ENCODE results near the gene SYT12.
"Not testable (repeated sequence)": the region's sequence is repeated elsewhere in the genome, so short reads cannot be mapped to it uniquely, and the experiment has no call there.

The SYT12 gene, protein sequence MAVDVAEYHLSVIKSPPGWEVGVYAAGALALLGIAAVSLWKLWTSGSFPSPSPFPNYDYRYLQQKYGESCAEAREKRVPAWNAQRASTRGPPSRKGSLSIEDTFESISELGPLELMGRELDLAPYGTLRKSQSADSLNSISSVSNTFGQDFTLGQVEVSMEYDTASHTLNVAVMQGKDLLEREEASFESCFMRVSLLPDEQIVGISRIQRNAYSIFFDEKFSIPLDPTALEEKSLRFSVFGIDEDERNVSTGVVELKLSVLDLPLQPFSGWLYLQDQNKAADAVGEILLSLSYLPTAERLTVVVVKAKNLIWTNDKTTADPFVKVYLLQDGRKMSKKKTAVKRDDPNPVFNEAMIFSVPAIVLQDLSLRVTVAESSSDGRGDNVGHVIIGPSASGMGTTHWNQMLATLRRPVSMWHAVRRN
- 0 to 0.04 reads per million in 2 donors for total RNA-seq

DNA sequence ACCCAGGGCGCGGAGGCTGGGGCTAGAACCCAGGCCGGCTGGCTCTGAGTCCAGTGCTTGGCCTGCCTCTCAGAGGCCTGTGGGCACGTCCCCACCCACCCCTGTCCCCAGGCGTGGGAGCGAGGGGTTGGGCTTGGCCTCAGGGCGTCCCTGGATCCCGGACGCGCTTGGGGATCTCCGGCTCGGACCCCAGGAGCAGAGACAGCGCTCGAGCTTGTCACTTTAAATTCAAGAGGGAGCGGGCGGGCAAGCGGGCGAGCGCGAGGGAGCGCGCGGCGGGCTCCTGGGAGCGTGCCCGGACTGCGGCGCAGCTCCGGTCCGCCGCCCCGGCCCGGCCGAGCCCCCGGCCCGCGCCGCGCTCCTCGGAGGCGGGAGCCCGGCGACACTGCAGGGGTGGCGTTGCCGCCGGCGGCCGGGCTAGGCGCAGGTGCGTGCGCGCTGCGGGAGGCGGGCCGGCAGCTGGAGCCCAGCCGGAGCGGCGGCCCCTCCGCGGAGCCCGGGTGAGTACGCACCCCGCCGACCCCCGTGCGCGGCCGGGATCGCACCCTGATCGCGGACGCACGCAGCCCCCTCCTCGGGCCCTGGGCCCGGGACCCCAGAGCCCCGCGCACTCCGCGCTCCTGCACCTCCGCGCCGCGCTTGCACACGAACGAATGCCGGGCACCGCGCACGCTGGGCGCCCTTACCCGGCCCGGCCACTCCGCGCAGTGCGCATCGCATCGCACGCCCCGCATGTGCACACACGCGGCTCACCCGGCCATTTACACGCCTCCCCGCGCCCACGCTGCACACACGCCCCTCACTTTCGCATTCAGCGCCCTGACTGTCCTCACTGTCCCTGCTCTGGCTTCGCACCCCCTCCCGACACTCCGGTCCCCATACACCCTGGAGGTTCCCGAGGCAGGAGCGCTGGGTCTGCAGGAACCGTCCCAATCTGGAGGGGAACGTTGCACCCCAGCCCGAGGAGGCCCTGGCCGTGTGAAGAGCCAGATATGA lies at the start of gene SYT12:
TSS of gene SYT12 (plus strand) at position 174 of the 996 bp plus-strand sequence. CDS start 7,011 bp downstream, outside the sequence.
- DNase-seq: no peak

DNA sequence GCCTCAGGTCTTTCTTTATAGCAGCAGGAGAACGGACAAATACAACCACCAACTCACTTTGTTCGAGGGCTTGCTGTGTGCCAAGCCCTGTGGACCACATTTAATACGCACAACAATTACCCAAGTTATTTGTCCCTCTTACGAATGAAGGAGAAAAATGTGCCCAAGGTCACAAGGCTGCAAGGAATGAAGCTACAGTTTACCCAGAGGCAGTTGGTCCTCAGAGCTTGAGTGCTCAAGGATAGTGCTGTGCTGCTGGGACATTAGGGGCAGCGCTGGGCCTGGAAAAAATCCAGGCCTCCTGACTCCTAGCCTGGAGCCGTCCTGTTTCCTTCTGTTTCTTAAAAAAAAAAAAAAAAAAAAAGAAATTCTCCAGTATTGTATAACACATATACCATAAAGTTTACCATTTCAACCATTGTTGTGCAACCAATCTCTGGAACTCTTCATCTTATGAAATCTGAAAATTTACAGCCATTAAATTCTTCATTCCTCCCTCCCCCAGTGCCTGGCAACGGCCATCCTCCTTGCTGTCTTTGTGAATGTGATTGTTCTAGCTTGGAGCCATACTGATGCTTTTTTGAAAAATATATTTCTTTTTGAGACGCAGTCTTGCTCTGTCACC lies 48.9 kb upstream of the SYT12 start:
- DNase-seq: no peak

DNA sequence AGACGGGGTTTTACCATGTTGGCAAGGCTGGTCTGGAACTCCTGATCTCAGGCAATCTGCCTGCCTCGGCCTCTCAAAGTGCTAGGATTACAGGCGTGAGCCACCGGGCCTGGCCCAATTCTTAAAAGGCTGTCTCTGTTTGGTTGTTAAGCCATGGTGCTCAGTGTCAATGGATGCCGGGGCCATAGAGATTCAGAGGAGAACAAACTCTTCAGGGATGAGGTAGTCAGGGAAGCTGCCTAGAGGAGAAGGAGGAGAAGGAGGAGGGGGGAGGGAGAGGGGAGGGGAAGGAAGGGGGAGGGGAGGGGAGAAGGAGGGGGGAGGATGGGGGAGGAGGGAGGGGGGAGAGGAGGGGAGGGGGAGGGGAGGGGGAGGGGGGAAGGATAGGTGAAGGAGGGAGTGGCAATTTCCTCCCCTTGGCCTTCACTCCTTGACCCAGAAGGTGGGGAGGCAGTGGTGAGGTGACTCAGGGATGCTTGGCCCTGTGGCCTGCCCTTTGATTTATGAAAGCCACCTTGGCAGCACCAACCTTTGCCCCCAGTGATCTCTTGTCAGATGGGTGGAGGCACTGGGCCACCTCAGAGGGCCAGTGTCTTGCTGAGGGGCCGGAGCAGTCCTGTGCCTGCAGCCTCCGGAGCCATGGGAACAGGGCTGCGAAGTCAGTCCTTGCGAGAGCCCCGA lies 48.1 kb upstream of the SYT12 start, which contains the start of gene C11orf86:
TSS of gene C11orf86 (plus strand) at position 581 of the 681 bp plus-strand sequence. CDS start at position 640, 59 bp downstream.
- DNase-seq: no peak

DNA sequence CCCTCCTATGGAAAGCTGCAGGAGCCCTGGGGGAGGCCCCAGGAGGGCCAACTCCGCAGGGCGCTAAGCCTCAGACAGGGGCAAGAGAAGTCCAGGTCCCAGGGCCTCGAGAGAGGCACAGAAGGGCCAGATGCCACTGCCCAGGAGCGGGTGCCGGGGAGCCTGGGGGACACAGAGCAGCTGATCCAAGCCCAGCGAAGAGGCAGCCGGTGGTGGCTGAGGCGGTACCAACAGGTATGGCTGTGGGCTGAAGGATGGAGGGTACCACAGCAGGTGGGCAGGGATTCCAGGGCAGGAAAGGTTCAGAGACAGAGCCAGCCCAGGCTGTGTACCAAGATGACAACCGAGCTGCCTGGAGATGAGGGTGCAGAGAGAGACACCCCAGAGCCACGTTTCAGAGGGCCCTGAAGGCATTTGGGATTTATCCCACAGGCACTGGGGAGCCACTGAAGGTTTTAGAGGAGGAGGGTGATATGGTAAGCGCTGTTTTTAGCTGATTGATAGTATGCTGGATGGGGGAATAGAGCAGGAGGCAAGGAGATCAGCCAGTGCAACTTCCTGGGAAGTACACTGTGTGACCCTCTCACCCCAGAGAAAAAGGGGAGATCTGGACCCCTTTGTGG lies 47.4 kb upstream of the SYT12 start:
- no peak for DNase-seq

DNA sequence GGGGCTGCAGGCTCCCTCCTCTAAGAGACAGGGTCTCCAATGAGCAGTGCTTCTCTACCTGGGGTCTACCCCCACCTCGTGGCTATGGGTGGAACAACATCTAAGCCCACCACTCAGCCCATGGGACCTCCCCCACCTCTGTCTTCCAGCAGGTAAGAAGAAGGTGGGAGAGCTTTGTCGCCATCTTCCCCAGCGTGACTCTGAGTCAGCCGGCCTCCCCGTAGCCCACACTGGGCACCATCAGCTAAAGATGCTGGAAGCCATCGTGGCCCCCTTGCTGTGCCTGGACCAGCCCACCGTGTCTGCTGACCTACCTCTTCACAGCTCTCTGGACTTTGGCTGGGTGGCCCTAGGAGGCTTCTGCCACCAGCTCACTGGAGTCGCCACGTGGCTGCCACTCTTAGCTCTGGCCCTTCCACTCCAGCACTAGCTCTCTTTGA lies 46.9 kb upstream of the SYT12 start:
- DNase-seq: no peak

DNA sequence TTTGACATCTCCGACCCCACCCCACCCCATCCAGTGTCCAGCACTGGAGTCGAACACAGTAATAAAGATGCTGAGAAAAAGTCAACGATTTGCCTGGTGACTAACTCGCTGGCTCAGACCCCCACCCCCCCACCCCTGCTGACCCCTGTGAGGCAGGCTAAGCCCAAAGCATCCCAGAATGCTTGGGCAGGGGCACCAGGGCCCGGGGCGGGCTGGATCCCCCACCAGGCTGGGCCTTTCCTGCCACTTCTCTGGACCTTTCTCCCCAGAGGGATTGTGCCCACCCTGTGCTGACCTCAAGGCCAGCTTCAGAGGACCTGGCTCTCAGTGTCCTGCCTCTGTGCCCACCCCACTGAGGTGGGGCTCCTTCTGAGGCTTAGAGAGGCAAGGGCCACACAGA lies 46.0 kb upstream of the SYT12 start:
- no peak for DNase-seq

DNA sequence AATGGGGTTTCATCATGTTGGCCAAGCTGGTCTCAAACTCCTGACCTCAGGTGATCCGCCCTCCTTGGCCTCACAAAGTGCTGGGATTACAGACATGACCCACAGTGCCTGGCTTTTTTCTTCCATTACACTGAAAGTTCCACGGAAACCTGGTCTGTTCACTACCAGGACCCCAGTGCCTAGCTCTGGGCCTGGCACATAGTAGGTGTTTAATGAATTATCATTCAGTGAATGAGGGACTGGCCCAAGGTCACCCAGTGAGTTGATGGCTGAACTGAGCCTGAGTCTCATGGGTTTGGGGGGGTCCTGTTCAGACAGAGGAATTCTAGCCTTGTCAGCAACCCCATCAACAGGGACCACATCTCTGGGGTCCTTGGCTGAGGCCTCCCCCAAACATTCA lies 44.7 kb upstream of the SYT12 start:
- DNase-seq: no peak

DNA sequence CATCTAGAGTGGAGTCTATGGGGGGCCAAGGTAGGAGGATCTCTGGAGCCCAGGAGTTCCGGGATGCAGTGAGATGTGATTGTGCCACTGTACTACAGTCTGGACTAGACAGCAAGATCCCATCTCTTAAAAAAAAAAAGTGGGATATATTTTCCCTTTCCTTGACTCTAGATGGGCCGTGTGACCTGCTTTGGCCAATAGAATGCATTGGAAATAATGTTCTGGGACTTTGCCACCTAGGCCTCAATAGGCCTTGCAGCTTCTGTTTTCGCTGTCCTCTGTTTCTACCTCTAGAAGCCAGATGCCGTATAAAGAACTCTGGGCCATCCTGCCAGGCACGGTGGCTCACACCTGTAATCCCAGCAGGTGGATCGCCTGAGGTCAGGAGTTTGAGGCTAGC lies 44.2 kb upstream of the SYT12 start:
- no peak for DNase-seq

DNA sequence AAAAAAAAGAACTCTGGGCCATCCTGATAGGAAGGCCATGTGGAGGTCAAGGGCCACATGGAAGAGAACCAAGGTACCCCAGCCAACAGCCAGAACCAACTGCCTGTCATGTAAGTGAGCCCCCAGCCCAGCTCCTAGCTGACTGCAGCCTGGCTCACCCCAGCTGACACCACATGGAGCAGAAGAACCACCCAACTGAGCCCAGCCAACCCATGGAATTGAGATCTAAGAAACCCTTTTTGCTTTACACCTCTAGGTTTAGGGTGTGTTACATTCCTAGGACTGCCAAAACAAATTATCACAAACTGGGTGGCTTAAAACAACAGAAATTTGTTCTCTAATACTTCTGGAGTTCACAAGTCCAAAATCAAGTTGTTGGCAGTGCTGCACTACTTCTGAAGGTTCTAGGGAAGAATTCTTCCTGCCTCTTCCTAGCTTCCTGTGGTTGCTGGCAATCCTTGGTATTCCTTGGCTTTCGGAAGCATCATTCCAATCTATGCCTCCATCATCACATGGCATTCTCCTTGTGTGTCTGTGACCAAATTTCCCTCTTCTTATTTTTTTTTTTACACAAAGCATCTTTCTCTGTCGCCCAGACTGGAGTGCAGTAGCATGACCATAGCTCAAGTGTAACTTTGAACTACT lies 43.5 kb upstream of the SYT12 start:
- no peak for DNase-seq

DNA sequence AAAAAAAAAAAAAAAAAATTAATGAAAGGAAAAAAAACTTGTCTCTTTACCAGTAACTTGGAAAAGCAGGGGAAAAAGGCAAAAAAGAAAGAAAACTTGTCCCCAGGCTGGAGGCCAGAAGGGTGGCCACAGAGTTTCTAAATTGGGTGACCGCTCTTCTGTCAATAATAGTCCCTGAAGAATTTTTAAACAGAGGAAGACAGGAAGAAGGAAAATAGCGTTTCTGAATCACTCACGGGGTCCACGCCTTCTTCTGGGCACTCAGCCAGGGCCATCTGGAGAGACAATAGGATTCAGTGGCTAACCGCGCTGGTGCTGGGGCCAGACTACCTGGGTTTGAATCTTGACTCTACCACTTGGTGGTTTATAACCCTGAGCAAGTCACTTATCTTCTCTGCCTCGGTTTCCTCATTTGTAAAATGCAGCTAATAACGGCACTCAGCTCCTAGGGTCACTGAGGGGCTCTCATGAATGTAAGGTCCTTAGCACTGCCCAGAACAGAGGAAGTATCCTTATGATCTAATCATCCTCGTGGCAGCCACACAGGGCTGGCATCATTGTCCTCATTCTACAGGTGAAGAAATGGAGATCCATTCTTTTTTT lies 40.9 kb upstream of the SYT12 start:
- no peak for DNase-seq

DNA sequence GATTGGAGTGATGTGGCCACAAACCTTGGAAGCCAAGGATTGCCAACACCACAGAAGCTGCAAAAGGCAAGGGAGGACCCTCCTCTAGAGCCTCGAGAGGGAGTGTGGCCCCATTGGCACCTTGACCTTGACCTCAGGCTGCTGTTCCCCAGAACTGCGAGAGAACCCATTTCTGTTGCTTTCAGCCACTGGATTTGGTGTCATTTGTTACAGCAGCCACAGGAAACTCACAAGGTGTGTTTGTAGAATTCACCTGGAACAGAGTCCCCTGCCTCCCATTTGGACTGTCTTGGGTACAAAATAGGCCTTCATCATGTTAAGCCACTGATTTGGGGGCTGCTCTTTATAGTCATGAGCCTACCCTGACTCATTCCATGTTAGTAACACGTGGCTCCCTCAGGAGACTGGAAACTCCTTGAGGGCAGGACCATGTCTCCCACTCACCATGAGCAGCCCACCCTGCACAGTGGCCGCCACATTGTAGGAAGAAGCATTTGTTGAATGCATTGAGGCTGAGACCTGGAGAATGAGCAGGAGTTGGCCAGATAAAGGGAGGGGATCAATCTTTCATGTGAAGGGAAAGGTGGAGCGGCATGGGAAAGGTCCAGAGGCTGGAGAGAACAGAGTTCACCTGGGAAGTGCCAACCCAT lies 39.5 kb upstream of the SYT12 start:
- no peak for DNase-seq

DNA sequence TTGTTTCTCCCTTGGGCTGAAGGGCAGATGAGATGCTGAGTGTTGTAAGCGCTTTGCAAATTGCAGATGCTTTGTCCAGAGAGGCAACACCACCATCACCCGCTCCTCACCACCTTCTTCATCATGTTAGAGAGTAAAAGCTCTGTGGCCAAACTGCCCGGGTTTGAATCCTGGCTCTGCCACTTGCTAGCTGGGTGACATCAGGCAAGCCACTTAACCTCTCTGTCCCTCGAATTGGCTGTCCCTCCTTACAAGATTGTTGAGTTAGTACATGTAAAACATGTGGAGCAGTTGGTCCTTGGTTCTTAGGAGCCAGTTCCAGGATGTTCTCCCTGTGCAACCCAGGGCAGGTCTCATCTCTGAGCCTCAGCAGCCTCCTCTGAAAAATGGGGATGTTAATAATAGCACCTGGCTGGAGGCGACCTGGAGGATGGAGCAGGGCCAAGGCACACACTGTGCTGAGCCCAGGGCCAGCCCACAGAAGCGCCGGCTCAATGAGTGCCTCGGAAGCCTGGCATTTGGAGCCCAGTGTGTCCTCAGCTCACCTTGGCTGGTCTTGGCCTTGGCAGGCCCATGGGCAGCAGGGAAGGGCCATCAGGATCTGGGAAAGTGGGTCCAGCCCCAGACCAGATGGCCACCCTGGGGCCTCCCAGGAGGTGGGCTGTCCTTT lies 37.3 kb upstream of the SYT12 start:
- DNase-seq: no peak

DNA sequence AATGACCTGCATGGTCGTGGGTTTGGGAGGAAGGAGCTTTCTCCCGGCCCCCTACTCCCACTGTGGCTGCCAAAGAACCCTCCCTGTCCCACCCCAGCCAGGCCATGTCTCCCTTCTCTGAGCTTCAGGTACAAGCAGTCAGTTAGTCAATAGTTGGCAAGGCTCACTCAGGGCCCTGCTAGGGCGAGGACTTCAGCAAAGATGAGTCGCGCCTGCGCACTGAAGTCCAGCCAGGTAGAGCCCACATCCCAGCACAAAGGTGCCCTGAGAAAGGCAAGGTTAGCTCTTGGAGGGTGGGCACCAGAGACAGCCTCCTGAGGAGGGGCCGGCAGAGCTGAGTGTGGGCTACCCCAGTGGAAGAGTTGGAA lies 36.8 kb upstream of the SYT12 start:
- no peak for DNase-seq

DNA sequence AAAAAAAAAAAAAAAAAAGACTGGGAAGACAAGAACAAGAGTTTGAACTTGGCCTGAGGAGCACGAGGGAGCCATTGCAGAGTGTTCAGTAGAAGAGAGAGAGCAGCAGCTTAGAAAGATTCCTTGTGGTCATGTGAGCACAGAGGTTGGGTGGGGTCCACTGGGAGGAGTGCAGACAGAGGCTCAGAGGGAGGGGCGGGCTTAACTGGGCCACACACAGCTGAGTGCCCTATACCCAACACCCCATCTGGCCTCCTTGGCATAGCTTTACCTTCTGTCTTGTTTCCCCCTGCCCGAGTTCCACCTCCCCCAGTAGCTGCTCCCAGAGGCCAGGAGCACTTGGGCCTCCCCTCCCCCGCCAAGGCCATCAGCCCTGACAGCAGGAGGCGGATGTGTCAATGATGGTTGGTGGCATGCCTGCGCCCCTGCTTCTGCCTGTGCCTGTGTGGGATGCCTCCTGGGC lies 35.7 kb upstream of the SYT12 start:
- no peak for DNase-seq

DNA sequence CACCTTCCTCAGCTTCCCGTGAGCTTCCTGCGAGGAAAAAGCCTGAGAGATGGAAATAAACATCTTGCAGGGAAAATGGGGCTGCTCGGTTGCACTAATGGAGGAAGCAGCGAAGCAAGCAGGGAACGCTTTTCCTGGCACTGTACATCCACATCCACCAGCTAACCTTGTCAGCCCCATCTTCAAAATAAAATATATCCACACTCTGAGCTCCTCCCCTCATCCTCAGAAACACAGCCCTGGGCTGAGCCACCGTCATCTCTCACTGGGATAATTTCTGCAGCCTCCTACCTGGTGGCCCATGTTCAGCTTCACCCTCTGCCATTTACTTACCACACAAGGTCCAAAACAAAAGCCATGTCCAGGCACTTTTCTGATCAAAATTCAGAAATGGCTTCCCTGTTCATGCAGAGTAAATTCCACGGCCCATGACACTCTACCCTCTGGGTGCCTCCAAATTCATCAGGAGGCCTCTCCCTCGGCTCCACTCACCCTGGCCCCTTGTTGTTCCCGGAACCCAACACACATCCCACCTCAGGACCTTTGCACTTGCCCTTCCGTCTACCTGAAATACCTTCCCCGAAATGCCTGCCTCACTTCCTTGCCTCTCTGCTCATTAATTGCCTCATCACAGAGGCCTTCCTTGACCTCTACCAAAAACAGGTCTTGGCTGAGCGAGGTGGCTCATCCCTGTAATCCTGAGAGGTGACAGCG lies 34.9 kb upstream of the SYT12 start:
- no peak for DNase-seq

DNA sequence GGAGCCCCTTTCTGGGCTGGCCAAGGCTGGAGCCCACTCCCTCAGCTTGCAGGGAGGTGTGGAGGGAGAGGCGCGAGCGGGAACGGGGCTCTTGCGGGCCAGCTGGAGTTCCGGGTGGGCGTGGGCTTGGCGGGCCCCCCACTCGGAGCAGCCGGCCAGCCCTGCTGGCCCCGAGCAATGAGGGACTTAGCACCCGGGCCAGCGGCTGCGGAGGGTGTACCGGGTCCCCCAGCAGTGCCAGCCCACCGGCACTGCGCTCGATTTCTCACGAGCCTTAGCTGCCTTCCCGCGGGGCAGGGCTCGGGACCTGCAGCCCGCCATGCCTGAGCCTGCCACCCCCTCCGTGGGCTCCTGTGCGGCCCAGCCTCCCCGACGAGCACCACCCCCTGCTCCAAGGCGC lies 34.2 kb upstream of the SYT12 start:
- not testable (repeated sequence) for DNase-seq

DNA sequence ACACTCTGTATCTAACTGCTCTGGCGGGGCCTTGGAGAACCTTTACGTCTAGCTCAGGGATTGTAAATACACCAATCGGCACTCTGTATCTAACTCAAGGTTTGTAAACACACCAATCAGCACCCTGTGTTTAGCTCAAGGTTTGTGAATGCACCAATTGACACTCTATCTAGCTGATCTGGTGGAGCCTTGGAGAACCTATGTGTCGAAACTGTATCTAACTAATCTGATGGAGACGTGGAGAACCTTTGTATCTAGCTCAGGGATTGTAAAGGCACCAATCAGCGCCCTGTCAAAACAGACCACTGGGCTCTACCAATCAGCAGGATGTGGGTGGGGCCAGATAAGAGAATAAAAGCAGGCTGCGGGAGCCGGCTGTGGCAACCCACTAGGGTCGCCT lies 33.6 kb upstream of the SYT12 start:
- DNase-seq: not testable (repeated sequence)

DNA sequence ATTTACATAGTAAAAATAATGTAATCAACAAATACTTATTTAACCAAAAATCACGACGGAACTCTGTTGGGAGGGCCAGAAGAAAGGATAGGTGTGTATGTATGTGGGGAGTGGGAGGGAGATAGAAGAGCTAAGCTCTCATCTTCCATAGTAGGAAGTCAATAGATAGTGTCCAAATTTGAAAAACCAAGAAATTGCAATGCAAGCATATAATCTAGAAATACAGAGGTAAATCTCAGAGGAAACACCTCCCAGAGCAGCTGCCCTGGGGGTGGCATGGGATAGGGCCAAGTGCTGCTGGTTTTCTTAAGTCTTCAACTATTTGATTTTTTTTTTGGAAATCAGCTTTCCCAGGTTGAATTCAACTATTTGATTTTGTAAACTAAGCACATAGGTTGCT lies 30.9 kb upstream of the SYT12 start:
- DNase-seq: no peak

Data from activated gamma-delta T cell (primary cell).